ENCODE measurements around the gene BIN1.

GRCh38 chr2:127006962-127007361 lies 100.0 kb downstream of the BIN1 start:
- TF ChIP-seq CTCF (conservative IDR thresholded peaks at IDR 0.05; ENCODE audit: low read depth, low read length) (no peak), EZH2 (IDR thresholded peaks at IDR 0.05; ENCODE audit: borderline replicate concordance, low read depth, low read length, poor library complexity, severe bottlenecking) (no peak)

All from A673 (cell line).